DOHH2 (cell line): Measurements from ENCODE around the gene RIMKLB.

Source experiments
- H3F3A ChIP-seq: fragments of 200-600 bp; sonication (generic), shearing (Covaris generic); 2 replicates; pipeline ENCODE4 v1.6.0; 2016; ENCODE audit warnings: antibody characterized with exemption, mild to moderate bottlenecking; ENCODE audit not compliant: control insufficient read depth, insufficient read depth
- H3K27ac ChIP-seq: fragments of 200-600 bp; sonication (generic); 2 replicates; pipeline ENCODE4 v1.5.1; 2014; ENCODE audit warnings: low read depth, mild to moderate bottlenecking, low read length, moderate library complexity
- H3K27me3 ChIP-seq: fragments of 200-600 bp; sonication (generic); 2 replicates; pipeline ENCODE4 v1.6.1; 2014; ENCODE audit warnings: mild to moderate bottlenecking, low read length, mixed read lengths; ENCODE audit not compliant: control insufficient read depth
- H3K36me3 ChIP-seq: fragments of 200-600 bp; sonication (generic); 2 replicates; pipeline ENCODE4 v1.6.1; 2014; ENCODE audit warnings: mild to moderate bottlenecking, low read length, moderate library complexity, mixed read lengths; ENCODE audit not compliant: control insufficient read depth
- H3K4me1 ChIP-seq: fragments of 200-600 bp; sonication (generic); 2 replicates; pipeline ENCODE4 v1.6.1; 2014; ENCODE audit warnings: mild to moderate bottlenecking, low read length, mixed read lengths; ENCODE audit not compliant: control insufficient read depth
- H3K4me2 ChIP-seq: fragments of 200-600 bp; sonication (generic); 2 replicates; pipeline ENCODE4 v1.6.0; 2014; ENCODE audit warnings: mild to moderate bottlenecking, low read length, moderate library complexity
- H3K4me3 ChIP-seq: fragments of 200-600 bp; sonication (generic); 2 replicates; pipeline ENCODE4 v1.5.1; 2014; ENCODE audit warnings: mild to moderate bottlenecking, low read length, mixed read lengths
- H3K79me2 ChIP-seq: fragments of 200-600 bp; sonication (generic); 2 replicates; pipeline ENCODE4 v1.6.1; 2014; ENCODE audit warnings: mild to moderate bottlenecking, low read length, mixed read lengths; ENCODE audit not compliant: control insufficient read depth
- H3K9me2 ChIP-seq: fragments of 200-600 bp; sonication (generic); replicated peaks from 2 replicates; pipeline ENCODE4 v1.6.1; 2014; ENCODE audit warnings: mild to moderate bottlenecking, low read length, mixed read lengths; ENCODE audit not compliant: control insufficient read depth
- H3K9me3 ChIP-seq: fragments of 200-600 bp; sonication (generic); 2 replicates; pipeline ENCODE4 v1.6.1; 2014; ENCODE audit warnings: antibody characterized with exemption, low read length, mixed read lengths; ENCODE audit not compliant: control insufficient read depth, insufficient read depth
- H4K20me1 ChIP-seq: fragments of 200-600 bp; sonication (generic); 2 replicates; pipeline ENCODE4 v1.6.0; 2014; ENCODE audit warnings: low read depth, mild to moderate bottlenecking, antibody characterized with exemption, low read length, moderate library complexity; ENCODE audit not compliant: control insufficient read depth, insufficient read depth
- EZH2phosphoT487 ChIP-seq: fragments of 200-600 bp; sonication (generic); IDR thresholded peaks from 2 replicates; pipeline ENCODE4 v1.6.1; 2017; ENCODE audit warnings: borderline replicate concordance, mild to moderate bottlenecking, antibody characterized with exemption, low read length, moderate library complexity, mixed read lengths
- TF ChIP-seq, protein P1 (sequence below): fragments of 200-600 bp; sonication (generic); IDR thresholded peaks from one replicate; pipeline ENCODE4 v1.5.1; 2014; ENCODE audit warnings: antibody characterized with exemption, mild to moderate bottlenecking, low read depth, low read length; ENCODE audit not compliant: poor library complexity, severe bottlenecking

The RIMKLB gene

DNA sequence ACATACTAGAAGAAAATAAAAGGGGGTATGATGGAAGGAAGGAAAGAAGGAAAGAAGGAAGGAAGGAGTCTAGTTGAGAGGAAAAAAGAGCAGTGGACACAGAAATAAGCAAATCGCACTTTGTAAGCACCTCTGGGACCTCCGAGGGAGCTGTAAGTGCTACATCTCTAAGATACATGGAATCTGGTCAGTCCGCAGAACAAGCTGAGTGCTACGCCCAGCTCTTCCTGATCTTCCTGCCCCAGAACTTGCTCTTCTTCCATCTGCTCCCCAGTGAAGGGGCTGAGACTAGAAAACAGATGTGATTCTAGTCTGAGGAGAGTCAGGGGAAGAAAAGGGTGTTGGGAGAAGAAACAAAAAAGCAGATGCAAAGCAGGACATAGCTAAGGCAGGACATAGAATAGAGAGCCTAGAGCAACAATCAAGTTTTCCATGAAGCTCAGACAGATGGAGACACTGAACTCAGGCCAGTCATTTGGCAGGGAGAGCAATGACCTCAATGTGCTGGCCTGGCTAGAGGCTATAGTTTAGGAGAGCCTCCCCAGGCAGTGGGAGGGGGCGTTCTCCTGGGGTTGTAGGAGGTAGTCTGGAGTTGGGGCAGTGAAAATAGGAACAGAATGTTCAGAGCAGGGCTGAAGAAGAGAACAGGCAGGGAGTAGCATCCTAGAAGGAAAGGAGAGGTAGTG lies 33.4 kb upstream of the RIMKLB start:
- no peaks in the 10 kb centered on the region for H3K27me3 ChIP-seq
- H3K4me2 ChIP-seq = no peak overlapping the region

DNA sequence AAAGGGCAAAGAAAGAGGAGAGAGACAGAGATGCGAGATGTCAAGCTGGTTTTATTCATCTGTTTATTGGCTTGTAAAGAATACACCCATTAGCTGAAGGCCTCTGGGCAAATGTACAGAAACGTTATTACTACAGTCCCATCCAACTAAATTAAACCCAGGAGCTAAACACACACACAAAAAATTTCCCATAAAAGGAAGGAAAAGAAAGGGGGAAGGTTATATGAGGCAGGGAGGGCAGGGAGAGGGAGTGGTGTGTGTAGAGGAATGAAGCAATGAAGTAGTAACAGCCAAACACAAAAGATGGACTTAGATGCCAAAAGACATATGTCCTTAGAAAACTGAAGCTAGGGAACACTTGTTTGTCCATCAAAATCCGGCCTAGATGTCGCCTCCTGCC lies 32.0 kb upstream of the RIMKLB start:
- TF ChIP-seq, protein P1, sequence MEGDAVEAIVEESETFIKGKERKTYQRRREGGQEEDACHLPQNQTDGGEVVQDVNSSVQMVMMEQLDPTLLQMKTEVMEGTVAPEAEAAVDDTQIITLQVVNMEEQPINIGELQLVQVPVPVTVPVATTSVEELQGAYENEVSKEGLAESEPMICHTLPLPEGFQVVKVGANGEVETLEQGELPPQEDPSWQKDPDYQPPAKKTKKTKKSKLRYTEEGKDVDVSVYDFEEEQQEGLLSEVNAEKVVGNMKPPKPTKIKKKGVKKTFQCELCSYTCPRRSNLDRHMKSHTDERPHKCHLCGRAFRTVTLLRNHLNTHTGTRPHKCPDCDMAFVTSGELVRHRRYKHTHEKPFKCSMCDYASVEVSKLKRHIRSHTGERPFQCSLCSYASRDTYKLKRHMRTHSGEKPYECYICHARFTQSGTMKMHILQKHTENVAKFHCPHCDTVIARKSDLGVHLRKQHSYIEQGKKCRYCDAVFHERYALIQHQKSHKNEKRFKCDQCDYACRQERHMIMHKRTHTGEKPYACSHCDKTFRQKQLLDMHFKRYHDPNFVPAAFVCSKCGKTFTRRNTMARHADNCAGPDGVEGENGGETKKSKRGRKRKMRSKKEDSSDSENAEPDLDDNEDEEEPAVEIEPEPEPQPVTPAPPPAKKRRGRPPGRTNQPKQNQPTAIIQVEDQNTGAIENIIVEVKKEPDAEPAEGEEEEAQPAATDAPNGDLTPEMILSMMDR = no peak
- TF ChIP-seq EZH2phosphoT487 = no peak
- no peaks in the 10 kb centered on the region for H3K36me3 ChIP-seq
- H3K27me3 ChIP-seq = no peaks in the 10 kb centered on the region
- H3K27ac ChIP-seq = no peak overlapping the region
- H3K4me1 ChIP-seq = peaks cover 48% of the 10 kb centered on the region
- H4K20me1 ChIP-seq = no peaks in the 10 kb centered on the region
- no peak overlapping the region for H3K4me3 ChIP-seq
- no peak overlapping the region for H3K4me2 ChIP-seq
- no peaks in the 10 kb centered on the region for H3K79me2 ChIP-seq
- H3K9me3 ChIP-seq = peaks cover 8% of the 10 kb centered on the region; the same call in 1 of the 2 replicates
- peaks cover 5% of the 10 kb centered on the region for H3F3A ChIP-seq
- H3K9me2 ChIP-seq = no peaks in the 10 kb centered on the region

More for the DNA sequence above, 33.4 kb upstream of the RIMKLB start:
- Histone ChIP-seq H3K9me3 (no peaks in the 10 kb centered on the region), H3F3A (peaks cover 5% of the 10 kb centered on the region), H4K20me1 (no peaks in the 10 kb centered on the region), H3K4me3 (no peak overlapping the region), H3K9me2 (no peaks in the 10 kb centered on the region), H3K27ac (no peak overlapping the region), H3K79me2 (no peaks in the 10 kb centered on the region), H3K36me3 (no peaks in the 10 kb centered on the region), H3K4me1 (peaks cover 46% of the 10 kb centered on the region)
- TF ChIP-seq, protein P1 = no peak
- no peak for TF ChIP-seq EZH2phosphoT487

GRCh38 chr12:8667270-8667669 lies 30.5 kb upstream of the RIMKLB start:
- TF ChIP-seq, protein P1 = no peak
- no peak for TF ChIP-seq EZH2phosphoT487

More at GRCh38 chr12:8667270-8667669, 30.5 kb upstream of the RIMKLB start:
- H3K4me2 ChIP-seq = peak overlapping the region; percentile 69
- H3K4me1 ChIP-seq = peaks cover 48% of the 10 kb centered on the region
- peak overlapping the region; percentile 79 for H3K27ac ChIP-seq
- H3K4me3 ChIP-seq = peak overlapping the region; percentile 50
- H3F3A ChIP-seq = peaks cover 5% of the 10 kb centered on the region
- H3K9me2 ChIP-seq = no peaks in the 10 kb centered on the region
- H3K79me2 ChIP-seq = no peaks in the 10 kb centered on the region
- no peaks in the 10 kb centered on the region for H3K36me3 ChIP-seq
- no peaks in the 10 kb centered on the region for H3K27me3 ChIP-seq
- H4K20me1 ChIP-seq = no peaks in the 10 kb centered on the region
- peaks cover 10% of the 10 kb centered on the region; the same call in 1 of the 2 replicates for H3K9me3 ChIP-seq
